KOPT-K1 (cell line): ENCODE data around the gene CLRN3.

Experiments
- H3K27ac ChIP-seq: fragments of 200-600 bp; sonication (generic); 2 replicates; pipeline ENCODE4 v1.5.1; 2016; ENCODE audit warnings: antibody characterized with exemption, mild to moderate bottlenecking, low read depth, low read length; ENCODE audit not compliant: poor library complexity, severe bottlenecking
- H3K36me3 ChIP-seq: fragments of 200-600 bp; sonication (generic); 2 replicates; pipeline ENCODE4 v1.5.1; 2017; ENCODE audit warnings: antibody characterized with exemption, mild to moderate bottlenecking, low read length, moderate library complexity; ENCODE audit not compliant: insufficient read depth
- H3K9me3 ChIP-seq: fragments of 200-600 bp; sonication (generic); 2 replicates; pipeline ENCODE4 v1.5.1; 2017; ENCODE audit warnings: antibody characterized with exemption, low read length, mild to moderate bottlenecking; ENCODE audit not compliant: insufficient read depth, poor library complexity, severe bottlenecking

Gene CLRN3

GRCh38 chr10:127833804-127834203 is 58.9 kb downstream of the CLRN3 start:
- Histone ChIP-seq H3K27ac (no peak overlapping the region), H3K36me3 (no peaks in the 10 kb centered on the region), H3K9me3 (no peaks in the 10 kb centered on the region)

GRCh38 chr10:127832501-127832900 is 60.2 kb downstream of the CLRN3 start:
- Histone ChIP-seq H3K27ac (no peak overlapping the region), H3K9me3 (no peaks in the 10 kb centered on the region), H3K36me3 (no peaks in the 10 kb centered on the region)

GRCh38 chr10:127830414-127830813 is 62.3 kb downstream of the CLRN3 start:
- H3K9me3 ChIP-seq, result no peaks in the 10 kb centered on the region
- no peak overlapping the region for H3K27ac ChIP-seq
- H3K36me3 ChIP-seq, result no peaks in the 10 kb centered on the region
